OCI-LY7 (cell line): ENCODE results near the gene SLC17A7. TPM values are rescaled to one million over a fixed set of nuclear protein-coding genes. Genes with fewer than 3 reads are reported as not detected.

Source experiments
- BruUV-seq: library from RNA; stranded (reverse); fragments of 400-500 nt; replicated peaks from 2 replicates; lab custom pipeline; 2021; lab: Mats Ljungman, UMichigan
- CTCF ChIA-PET: fragments of 300-600 bp; sonication (Branson Sonifier 250); formaldehyde crosslinking; loops from one replicate; lab custom pipeline; 2022; ENCODE audit warnings: antibody characterized with exemption; ENCODE audit not compliant: unreplicated experiment; lab: Charles Lee
- POLR2A ChIA-PET: fragments of 300-600 bp; sonication (Branson Sonifier 250); formaldehyde crosslinking; loops from one replicate; lab custom pipeline; 2022; ENCODE audit warnings: antibody characterized with exemption; lab: Charles Lee
- DNase-seq: peaks from one replicate; pipeline ENCODE4 v3.0.0-alpha.2; 2015; ENCODE audit warnings: low spot score
- H2AFZ ChIP-seq: fragments of 200-600 bp; sonication (generic), shearing (Covaris generic); 2 replicates; pipeline ENCODE4 v1.6.1; 2014; ENCODE audit warnings: mild to moderate bottlenecking, antibody characterized with exemption, low read length, moderate library complexity
- H3K27ac ChIP-seq: fragments of 200-600 bp; sonication (generic); 2 replicates; pipeline ENCODE4 v1.5.1; 2014; ENCODE audit warnings: mixed run types, low read depth, mild to moderate bottlenecking, moderate library complexity, low read length, inconsistent platforms; ENCODE audit not compliant: poor library complexity, severe bottlenecking
- H3K36me3 ChIP-seq: fragments of 200-600 bp; sonication (generic); 2 replicates; pipeline ENCODE4 v1.6.1; 2014; ENCODE audit warnings: mild to moderate bottlenecking, antibody characterized with exemption, low read length, moderate library complexity, mixed read lengths; ENCODE audit not compliant: insufficient read depth
- H3K4me1 ChIP-seq: fragments of 200-600 bp; sonication (generic); 2 replicates; pipeline ENCODE4 v1.5.1; 2014; ENCODE audit warnings: mild to moderate bottlenecking, low read length; ENCODE audit not compliant: insufficient read depth, poor library complexity, severe bottlenecking
- H3K4me2 ChIP-seq: fragments of 200-600 bp; sonication (generic); 2 replicates; pipeline ENCODE4 v1.6.1; 2014; ENCODE audit warnings: mild to moderate bottlenecking, low read length
- H3K4me3 ChIP-seq: fragments of 200-600 bp; sonication (generic); 2 replicates; pipeline ENCODE4 v1.5.1; 2014; ENCODE audit warnings: mild to moderate bottlenecking, low read depth, low read length; ENCODE audit not compliant: poor library complexity, severe bottlenecking
- H3K79me2 ChIP-seq: fragments of 200-600 bp; sonication (generic); 2 replicates; pipeline ENCODE4 v1.6.1; 2016; ENCODE audit warnings: low read depth, mild to moderate bottlenecking, low read length, moderate library complexity, mixed read lengths; ENCODE audit not compliant: insufficient read depth
- H3K9me2 ChIP-seq: fragments of 200-600 bp; sonication (generic); 2 replicates; pipeline ENCODE4 v1.6.1; 2016; ENCODE audit warnings: mild to moderate bottlenecking, low read length, mixed read lengths; ENCODE audit not compliant: insufficient read depth
- H3K9me3 ChIP-seq: fragments of 200-600 bp; sonication (generic); 2 replicates; pipeline ENCODE4 v1.6.1; 2014; ENCODE audit warnings: mild to moderate bottlenecking, mixed run types, low read length, mixed read lengths
- H4K20me1 ChIP-seq: fragments of 200-600 bp; sonication (generic); 2 replicates; pipeline ENCODE4 v1.6.1; 2014; ENCODE audit warnings: mild to moderate bottlenecking, antibody characterized with exemption, low read length, moderate library complexity, mixed read lengths; ENCODE audit not compliant: insufficient read depth
- CTCF ChIP-seq: fragments of 200-600 bp; sonication (generic); conservative IDR thresholded peaks from 2 replicates; pipeline ENCODE4 v1.5.1; 2014; ENCODE audit warnings: mild to moderate bottlenecking, antibody characterized with exemption, low read length, moderate library complexity, mixed read lengths
- EZH2phosphoT487 ChIP-seq: fragments of 200-600 bp; sonication (generic); IDR thresholded peaks from 2 replicates; pipeline ENCODE4 v1.6.1; 2018; ENCODE audit warnings: low read depth, borderline replicate concordance, mild to moderate bottlenecking, mixed run types, antibody characterized with exemption, low read length, moderate library complexity, mixed read lengths
- intact Hi-C: fragments of 100-400 bp; cut with micrococcal nuclease; formaldehyde crosslinking; loops from one replicate; pipeline ENCODE4 v1.10.0; 2022; ENCODE audit not compliant: unreplicated experiment
- total RNA-seq, 2 experiments: library from RNA; depleted of rRNA in 1 of 2; stranded (reverse); fragments of >200 nt in 1 of 2; shearing (Covaris generic) in 1 of 2; gene quantifications; 2 replicates each; pipeline ENCODE4 v1.2.3, GENCODE V29; 2014 to 2022

The SLC17A7 gene
- total RNA-seq, 2 experiments from 2014 or later = 1.3 TPM

- intact Hi-C loops = no loop called here
- H3K4me2 ChIP-seq = peak overlapping the region; percentile 68
- H3K36me3 ChIP-seq = no peaks in the 10 kb centered on the region
Measured at GRCh38 chr19:49421878-49422202, 19.5 kb downstream of the SLC17A7 start.

GRCh38 chr19:49421039-49421877 lies 20.1 kb downstream of the SLC17A7 start:
- peak; percentile 89 for DNase-seq
- peak overlapping the region; percentile 19; the same call in 1 of the 2 replicates for H2AFZ ChIP-seq
- H3K79me2 ChIP-seq = no peaks in the 10 kb centered on the region
- no peaks in the 10 kb centered on the region for H3K9me3 ChIP-seq
- H3K9me2 ChIP-seq = no peaks in the 10 kb centered on the region
- POLR2A ChIA-PET = interaction anchor here (0.5 to 0.9 kb wide), 5 partner anchors 9 to 399 kb away, joined by 3 to 4 read pairs (median 3); no protein-coding TSS in a partner anchor
- CTCF ChIA-PET = interaction anchor here (0.9 kb wide), 1 partner anchor 10 kb away, joined by 3 read pairs; no protein-coding TSS in a partner anchor
- intact Hi-C loops = no loop called here
- H3K27ac ChIP-seq = no peak overlapping the region
- TF ChIP-seq CTCF (no peak), EZH2phosphoT487 (peak; percentile 79; the same call in 1 of the 2 replicates)
- H3K4me3 ChIP-seq = peak overlapping the region; percentile 65
- H3K36me3 ChIP-seq = no peaks in the 10 kb centered on the region
- H4K20me1 ChIP-seq = no peaks in the 10 kb centered on the region
- BruUV-seq = no TSS peak
- peak overlapping the region; percentile 68 for H3K4me2 ChIP-seq
- H3K4me1 ChIP-seq = peaks cover 64% of the 10 kb centered on the region

More at GRCh38 chr19:49421878-49422202, 19.5 kb downstream of the SLC17A7 start:
- TF ChIP-seq CTCF (no peak), EZH2phosphoT487 (no peak)
- no peak overlapping the region for H3K4me3 ChIP-seq
- no TSS peak for BruUV-seq
- no peaks in the 10 kb centered on the region for H3K9me3 ChIP-seq
- H3K4me1 ChIP-seq = peaks cover 64% of the 10 kb centered on the region
- H4K20me1 ChIP-seq = no peaks in the 10 kb centered on the region
- ChIA-PET CTCF (interaction anchor here (0.9 kb wide), 1 partner anchor 11 kb away, joined by 3 read pairs; no protein-coding TSS in a partner anchor), POLR2A (interaction anchor here (0.5 to 0.8 kb wide), 2 partner anchors 10 to 68 kb away, joined by 3 read pairs; no protein-coding TSS in a partner anchor)
- H3K27ac ChIP-seq = no peak overlapping the region
- H2AFZ ChIP-seq = 0 out of 2 replicates have a peak overlapping the region, but pooled peaks have one; percentile 19
- no peak for DNase-seq
- no peaks in the 10 kb centered on the region for H3K79me2 ChIP-seq
- H3K9me2 ChIP-seq = no peaks in the 10 kb centered on the region
